Smooth muscle cell of the brain vasculature (primary cell): Measurements from ENCODE around the gene CELA2B.
"Not testable (repeated sequence)": the region's sequence is repeated elsewhere in the genome, so short reads cannot be mapped to it uniquely, and the experiment has no call there.

ENCODE experiments used
- DNase-seq: peaks from one replicate; pipeline ENCODE4 v3.0.0-alpha.2; 2012; ENCODE audit warnings: low read depth, low spot score

The CELA2B gene

GRCh38 chr1:15475752-15476314 is at the start of gene CELA2B:
Gene CELA2B, plus strand, starts transcription at chr1:15476104. Its CDS starts 22 bp downstream, at chr1:15476126.
- no peak for DNase-seq

- no peak for DNase-seq
Observed at GRCh38 chr1:15426492-15427279, 49.2 kb upstream of the CELA2B start.

- no peak for DNase-seq
Observed at GRCh38 chr1:15427280-15427666, 48.6 kb upstream of the CELA2B start.

GRCh38 chr1:15428252-15428651 is 47.7 kb upstream of the CELA2B start:
- DNase-seq, result not testable (repeated sequence)

- DNase-seq, result no peak
Observed at GRCh38 chr1:15428815-15429435, 47.0 kb upstream of the CELA2B start.

GRCh38 chr1:15429701-15430149 is 46.2 kb upstream of the CELA2B start:
- no peak for DNase-seq

- no peak for DNase-seq
Observed at GRCh38 chr1:15430787-15431570, 44.9 kb upstream of the CELA2B start.

- no peak for DNase-seq
Observed at GRCh38 chr1:15431571-15431948, 44.3 kb upstream of the CELA2B start.

GRCh38 chr1:15432324-15432723 is 43.6 kb upstream of the CELA2B start:
- DNase-seq, result no peak

- no peak for DNase-seq
Observed at GRCh38 chr1:15433471-15433870, 42.4 kb upstream of the CELA2B start.

GRCh38 chr1:15434739-15435138 is 41.2 kb upstream of the CELA2B start:
- DNase-seq, result not testable (repeated sequence)

GRCh38 chr1:15435239-15436077 is 40.4 kb upstream of the CELA2B start:
- no peak for DNase-seq

- DNase-seq, result no peak
Observed at GRCh38 chr1:15436881-15437442, 38.9 kb upstream of the CELA2B start.

- DNase-seq, result no peak
Observed at GRCh38 chr1:15439325-15439724, 36.6 kb upstream of the CELA2B start.

- DNase-seq, result no peak
Observed at GRCh38 chr1:15440357-15440756, 35.5 kb upstream of the CELA2B start.

GRCh38 chr1:15441247-15441646 is 34.7 kb upstream of the CELA2B start:
- no peak for DNase-seq

- no peak for DNase-seq
Observed at GRCh38 chr1:15442119-15442518, 33.8 kb upstream of the CELA2B start.

- DNase-seq, result no peak
Observed at GRCh38 chr1:15442759-15443158, 33.1 kb upstream of the CELA2B start.

GRCh38 chr1:15443281-15443680 is 32.6 kb upstream of the CELA2B start:
- DNase-seq, result no peak

GRCh38 chr1:15444468-15445389 is 31.2 kb upstream of the CELA2B start:
- no peak for DNase-seq
